Activated CD8-positive, alpha-beta memory T cell treated with anti-CD3 and anti-CD28 coated beads for 4 hours (primary cell): Measurements from ENCODE around the gene MAP7D2.
A peak's percentile ranks its signal among the peaks of the same experiment; 100 is the strongest.

Source experiments
- DNase-seq, 2 donors: peaks; one replicate each; pipeline ENCODE4 v3.0.0-alpha.2; 2020; ENCODE audit warnings: low read depth in 2 of 2

The MAP7D2 gene

GRCh38 chrX:20038966-20039365, 77.7 kb downstream of the MAP7D2 start:
- no peak for DNase-seq

DNA sequence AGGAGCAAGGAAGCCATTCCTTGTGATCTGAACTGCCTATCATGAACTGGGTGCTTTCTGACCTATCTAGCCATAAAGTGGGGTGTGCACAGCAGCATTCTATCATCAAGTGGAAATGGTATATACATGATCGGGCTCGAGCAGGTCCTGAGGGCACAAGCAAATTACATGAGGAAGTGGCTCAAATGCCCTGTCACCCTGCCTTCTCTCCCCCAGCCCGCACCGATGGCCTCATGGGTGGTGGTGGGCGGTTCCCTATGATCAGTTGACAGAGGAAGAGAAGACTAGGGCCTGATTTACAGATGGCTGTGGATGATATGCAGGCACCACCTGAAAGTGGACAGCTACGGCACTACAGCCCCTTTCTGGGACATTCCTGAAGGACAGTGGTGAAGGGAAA, 79.5 kb downstream of the MAP7D2 start:
- no peak for DNase-seq

GRCh38 chrX:20032201-20032600, 84.5 kb downstream of the MAP7D2 start:
- DNase-seq, result no peak

- no peak for DNase-seq
Measured at GRCh38 chrX:20029728-20030127, 87.0 kb downstream of the MAP7D2 start.

DNA sequence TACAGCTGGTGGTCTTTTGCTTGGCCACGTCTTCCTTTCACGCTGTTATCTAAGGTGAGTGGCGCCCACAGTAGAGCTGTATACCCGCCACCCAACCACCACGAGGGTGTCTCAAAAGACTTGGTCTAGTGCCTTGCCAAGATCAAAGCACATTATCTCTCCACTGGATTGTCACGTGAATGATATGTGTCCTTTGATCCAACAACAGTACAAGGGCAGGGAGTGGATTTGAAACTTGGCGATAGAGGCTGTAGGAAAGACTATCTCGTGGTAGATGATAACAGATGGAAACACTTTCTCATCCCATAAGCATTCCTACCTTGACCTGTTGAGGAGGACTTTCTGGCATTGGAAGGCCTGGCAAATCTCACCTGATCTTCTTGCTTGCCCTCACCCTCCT, 88.1 kb downstream of the MAP7D2 start:
- DNase-seq, result no peak

DNA sequence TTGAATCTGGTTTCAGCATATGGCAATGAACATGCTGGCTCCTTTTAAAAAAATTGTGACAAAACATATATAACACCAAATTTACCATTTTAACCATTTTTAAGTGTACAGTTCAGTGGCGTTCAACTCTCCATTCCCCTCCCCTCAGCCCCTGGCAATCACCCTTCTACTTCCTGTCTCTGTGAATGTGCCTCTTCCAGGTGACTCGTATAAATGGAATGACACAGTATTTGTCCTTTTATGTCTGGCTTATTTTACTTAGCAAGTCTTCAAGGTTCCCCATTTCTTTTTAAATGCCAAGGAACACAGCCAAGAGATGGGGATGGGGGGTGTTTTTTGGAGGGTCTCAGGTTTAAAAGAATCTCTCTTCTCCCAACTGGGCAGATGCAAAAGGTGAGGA, 90.4 kb downstream of the MAP7D2 start:
- no peak for DNase-seq

DNA sequence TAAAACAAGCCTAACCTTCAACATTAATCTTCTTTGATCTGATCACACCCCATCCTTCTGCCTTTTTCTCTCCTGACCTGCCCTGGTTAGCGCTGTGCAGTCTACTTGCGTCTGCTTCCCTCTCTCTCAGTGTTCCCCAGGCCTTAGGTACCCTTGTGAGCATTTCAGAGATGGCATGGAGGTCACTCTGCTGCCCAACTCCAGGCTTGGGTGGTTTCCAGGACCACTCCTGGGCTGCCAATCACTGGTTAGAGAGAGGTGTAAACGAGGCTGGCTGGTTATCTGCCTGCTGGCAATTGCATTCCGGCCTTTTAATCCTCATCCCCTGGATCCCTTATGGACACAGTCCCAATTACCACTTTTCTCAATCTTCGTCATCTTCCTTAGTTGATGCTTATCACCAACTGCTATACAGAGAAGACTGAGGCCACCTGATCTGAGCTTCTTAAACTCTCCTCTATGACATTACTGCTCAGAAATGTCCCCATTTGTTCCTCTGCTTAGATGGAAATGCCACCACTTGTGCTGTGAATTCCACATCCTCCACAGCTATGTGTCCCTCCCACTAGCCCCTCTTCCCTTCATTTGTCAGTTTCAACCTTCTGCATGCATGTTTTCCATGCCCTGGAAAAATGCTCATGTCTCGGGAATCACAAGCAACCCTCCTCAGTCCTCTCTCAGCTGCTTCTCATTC, 96.9 kb downstream of the MAP7D2 start:
- DNase-seq, result no peak

GRCh38 chrX:20016616-20016945, 100.1 kb downstream of the MAP7D2 start:
- no peak for DNase-seq

- DNase-seq, result no peak
Measured at GRCh38 chrX:20015945-20016615, 100.6 kb downstream of the MAP7D2 start.

DNA sequence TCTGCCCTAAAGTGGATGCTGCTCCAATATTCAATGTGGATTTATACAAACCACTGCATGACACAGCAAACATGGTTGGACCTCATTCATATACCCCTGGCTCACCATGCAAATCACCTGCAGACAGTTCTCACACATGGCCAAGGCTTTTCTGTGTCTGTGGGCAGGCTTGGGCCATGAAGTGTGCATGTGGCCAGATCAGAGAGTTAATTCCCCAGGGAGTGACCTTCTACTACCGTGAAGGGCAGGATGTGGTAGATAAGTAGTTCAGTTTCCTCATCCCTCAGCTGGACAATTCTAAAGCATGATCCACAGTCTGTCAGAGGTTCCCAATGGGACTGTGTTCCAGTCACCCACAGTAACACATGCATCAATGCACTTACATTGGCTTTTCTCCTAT, 101.3 kb downstream of the MAP7D2 start:
- DNase-seq, result no peak

- DNase-seq, result no peak
Measured at GRCh38 chrX:20011608-20012007, 105.1 kb downstream of the MAP7D2 start.

GRCh38 chrX:20007962-20008622, 108.6 kb downstream of the MAP7D2 start:
- DNase-seq, result no peak

- DNase-seq, result no peak
Measured at GRCh38 chrX:20005883-20006282, 110.8 kb downstream of the MAP7D2 start.

- DNase-seq, result no peak
Measured at GRCh38 chrX:20001588-20001987, 115.1 kb downstream of the MAP7D2 start.

DNA sequence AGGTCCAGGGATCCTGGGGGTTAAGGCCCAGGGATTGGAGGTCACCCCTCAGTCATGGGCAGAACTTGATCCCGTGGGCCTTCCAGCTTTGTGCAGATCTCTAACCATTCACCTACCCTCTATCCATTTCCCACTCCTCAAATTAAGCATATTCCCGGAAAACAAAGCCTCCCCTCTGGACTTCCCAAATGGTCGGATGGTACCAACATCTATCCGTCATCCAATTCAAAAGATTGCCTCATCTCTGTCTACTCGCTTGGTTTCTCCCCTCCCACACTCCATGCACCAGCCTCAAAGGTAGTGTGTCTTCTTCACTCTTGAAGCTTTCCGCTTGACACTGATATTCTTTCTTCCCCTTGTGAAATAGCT, 125.4 kb downstream of the MAP7D2 start:
- no peak for DNase-seq

DNA sequence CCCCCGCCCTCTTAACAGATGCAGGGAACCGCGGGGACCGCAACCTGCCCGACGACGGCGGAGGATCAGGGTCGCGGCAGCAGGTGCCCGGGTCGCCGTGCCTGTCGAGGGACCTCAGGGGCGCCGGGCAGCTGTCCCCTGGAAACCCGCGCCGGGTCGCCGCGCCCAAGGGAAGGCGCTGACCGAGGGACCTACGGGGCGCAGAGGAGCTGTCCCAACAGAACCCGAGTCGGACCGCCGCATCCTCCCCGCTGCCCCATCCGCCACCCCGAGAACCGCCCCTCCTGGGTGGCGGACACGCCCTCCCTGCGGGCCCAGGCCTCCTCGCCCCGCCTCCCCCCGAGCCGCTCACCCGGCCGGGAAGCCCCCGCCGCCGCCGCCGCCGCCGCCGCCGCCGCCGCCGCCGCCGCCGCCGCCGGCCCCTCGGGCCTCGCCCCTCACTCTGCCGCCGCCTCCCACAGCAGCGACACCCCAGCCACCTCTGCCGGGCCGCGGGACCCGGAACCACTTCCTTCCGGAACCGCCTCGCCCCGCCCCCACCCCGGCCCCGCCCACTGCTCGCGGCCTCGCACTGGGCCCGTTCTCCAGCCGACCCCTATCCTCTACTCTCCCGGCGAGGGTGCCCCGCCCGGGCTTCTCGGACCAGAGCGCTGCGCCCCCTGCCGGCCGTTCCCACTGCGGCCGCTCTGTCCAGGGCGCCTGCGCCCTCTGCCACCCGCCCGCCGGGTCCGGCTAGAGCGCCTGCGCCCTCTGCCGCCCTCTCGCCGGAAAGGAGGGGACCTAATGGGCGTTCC, 126.0 kb downstream of the MAP7D2 start, which contains the start of gene BCLAF3:
TSS of gene BCLAF3 (minus strand) at position 506 of the 794 bp plus-strand sequence. CDS start 20,797 bp downstream, outside the sequence.
- DNase-seq, result peak; percentile 73

- no peak for DNase-seq
Measured at GRCh38 chrX:19990151-19990555, 126.6 kb downstream of the MAP7D2 start.

- no peak for DNase-seq
Measured at GRCh38 chrX:19987856-19988255, 128.9 kb downstream of the MAP7D2 start.

DNA sequence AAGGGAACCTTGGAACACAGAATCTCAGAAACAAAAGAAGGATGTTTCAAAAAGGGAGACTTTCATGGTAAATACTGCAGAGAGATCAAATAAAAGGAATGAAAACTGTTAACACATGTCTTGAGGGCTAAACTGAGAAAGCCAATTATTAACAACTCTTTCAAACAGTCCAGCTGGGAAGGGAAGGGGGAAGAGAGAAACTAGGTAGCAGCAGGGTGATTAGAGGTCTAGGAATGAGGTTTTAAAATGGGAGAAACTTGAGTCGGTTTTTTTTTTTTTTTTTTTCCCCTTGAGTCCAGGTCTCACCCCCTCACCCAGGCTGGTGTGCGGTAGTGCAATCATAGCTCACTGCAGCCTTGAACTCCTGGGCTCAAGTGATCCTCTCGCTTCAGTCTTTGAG, 130.2 kb downstream of the MAP7D2 start:
- no peak for DNase-seq

DNA sequence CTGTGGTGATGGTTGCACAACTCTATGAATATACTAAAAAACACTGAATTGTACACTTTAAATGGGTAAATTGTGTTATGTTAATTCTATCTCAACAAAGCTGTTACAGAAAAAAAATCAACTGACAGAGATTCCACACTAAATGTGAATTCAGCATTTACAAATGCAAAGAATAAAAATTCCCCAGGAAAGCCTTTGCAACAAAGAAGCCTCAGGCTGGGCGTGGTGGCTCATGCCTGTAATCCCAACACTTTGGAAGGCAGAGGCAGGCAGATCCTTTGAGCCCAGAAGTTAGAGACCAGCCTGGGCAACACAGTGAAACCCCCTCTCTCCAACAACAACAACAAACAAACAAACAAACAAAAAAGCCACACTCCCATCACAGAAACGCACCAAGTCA, 134.8 kb downstream of the MAP7D2 start:
- DNase-seq, result no peak

- no peak for DNase-seq
Measured at GRCh38 chrX:19975845-19976244, 140.9 kb downstream of the MAP7D2 start.

- DNase-seq, result no peak
Measured at GRCh38 chrX:19972984-19973383, 143.7 kb downstream of the MAP7D2 start.
